GM12878 (cell line): ENCODE results near the gene COL23A1. TPM values are rescaled to one million over a fixed set of nuclear protein-coding genes. Genes with fewer than 3 reads are reported as not detected.

Experiments
- BCLAF1 ChIP-seq: fragments of 450-650 bp; IDR thresholded peaks from 2 replicates; pipeline ENCODE4 v1.6.1; 2017; ENCODE audit warnings: antibody characterized with exemption, mild to moderate bottlenecking, moderate library complexity
- CBFB ChIP-seq: IDR thresholded peaks from 2 replicates; pipeline ENCODE4 v1.6.1; 2016; ENCODE audit warnings: antibody characterized with exemption, low read depth
- E4F1 ChIP-seq: fragments of 450-650 bp; IDR thresholded peaks from 2 replicates; pipeline ENCODE4 v1.6.1; 2018; ENCODE audit warnings: borderline replicate concordance, mild to moderate bottlenecking; ENCODE audit not compliant: partially characterized antibody
- NR2C1 ChIP-seq: fragments of 450-650 bp; IDR thresholded peaks from 2 replicates; pipeline ENCODE4 v1.6.1; 2017; ENCODE audit warnings: antibody characterized with exemption, mild to moderate bottlenecking, moderate library complexity
- POLR2A ChIP-seq: IDR thresholded peaks from 2 replicates; pipeline ENCODE4 v1.6.1; 2011; ENCODE audit warnings: low read depth, mild to moderate bottlenecking, low read length
- RBBP5 ChIP-seq: fragments of 200-600 bp; sonication (generic); conservative IDR thresholded peaks from 2 replicates; pipeline ENCODE4 v1.6.1; 2016
- SPI1 ChIP-seq: IDR thresholded peaks from 2 replicates; pipeline ENCODE4 v1.6.1; 2011; ENCODE audit warnings: low read depth, mild to moderate bottlenecking, low read length, moderate library complexity, borderline replicate concordance; ENCODE audit not compliant: insufficient read depth
- WRNIP1 ChIP-seq: IDR thresholded peaks from 2 replicates; pipeline ENCODE4 v1.6.1; 2011; ENCODE audit warnings: low read depth, low read length, improper control_type of control experiment, borderline replicate concordance
- polyA plus RNA-seq, 11 experiments: library from polyadenylated mRNA; depleted of rRNA in 4 of 11; unstranded in 6 of 11; stranded (reverse) in 5 of 11; fragments of >200 nt; fragmentation: Nextera tagmentation in 4 of 11; fragmentation: Illumina TruSeq in 1 of 11; extraction: Ambion mirVana in 4 of 11; extraction: Trizol in 1 of 11; gene quantifications; 1 replicate in 1 of 11; 2 replicates in 10 of 11; pipeline versions ENCODE4 v1.2.1 to v1.2.3, GENCODE V29; 2011 to 2016; ENCODE audit warnings: inconsistent platforms in 2 of 11, missing spikeins in 2 of 11, low read depth in 1 of 11
- total RNA-seq, 4 experiments: library from RNA; depleted of rRNA in 3 of 4; stranded (reverse); fragments of >200 nt in 3 of 4; fragmentation: Illumina TruSeq in 1 of 4; extraction: Trizol in 1 of 4; gene quantifications; 2 replicates each; pipeline versions ENCODE4 v1.2.1 to v1.2.3, GENCODE V29; 2013 to 2021

Gene COL23A1
- total and polyA plus RNA-seq, 10 of the 15 experiments (the other 5 are each of a cell fraction or from before 2014, with no cell fraction given), result 0.03 to 0.83 (median 0.09) TPM; not detected in 5

- TF ChIP-seq BCLAF1, result no peak
- no peak for TF ChIP-seq NR2C1
- peak; percentile 100 for TF ChIP-seq POLR2A
- peak; percentile 93 for TF ChIP-seq CBFB
- TF ChIP-seq RBBP5, result no peak
- no peak for TF ChIP-seq SPI1
- no peak for TF ChIP-seq WRNIP1
- no peak for TF ChIP-seq E4F1
Observed at GRCh38 chr5:178204182-178204934, 385.8 kb downstream of the COL23A1 start, which contains the start of gene HNRNPAB (continued).
